ENCODE results near the gene SINHCAF. TPM values are rescaled to one million over a fixed set of nuclear protein-coding genes. Genes with fewer than 3 reads are reported as not detected.

Gene SINHCAF
- total RNA-seq, 1 experiment from 2014 or later: 68.8 TPM

GRCh38 chr12:31343139-31343538 lies 17.2 kb upstream of the SINHCAF start:
- no TSS peak for BruUV-seq (replicated peaks)
- no peaks in the 10 kb centered on the region for H3K9me3 ChIP-seq (ENCODE audit: control insufficient read depth, insufficient read depth, low read depth, low read length)
- no peaks in the 10 kb centered on the region for H3K36me3 ChIP-seq (ENCODE audit: control insufficient read depth, insufficient read depth, low read length)
- POLR2A ChIA-PET: no interaction called here
- in situ Hi-C loops (cut with HindIII; ENCODE audit: low pct_unique_long_range_greater_than_20kb, low sequenced_read_pairs) (no loop called here), intact Hi-C loops (cut with micrococcal nuclease; ENCODE audit: unreplicated experiment) (no loop called here)
- H3K27me3 ChIP-seq (ENCODE audit: control insufficient read depth, insufficient read depth, low read length): no peaks in the 10 kb centered on the region; the same call in 1 of the 2 replicates
- DNase-seq (ENCODE audit: low read depth, low spot score) (no peak), ATAC-seq (no peak)
- H3K4me1 ChIP-seq (ENCODE audit: control insufficient read depth, insufficient read depth, low read length): no peaks in the 10 kb centered on the region
- H3K27ac ChIP-seq (ENCODE audit: low read length): no peak overlapping the region
- CTCF ChIA-PET: no interaction called here
- no peak overlapping the region for H3K4me3 ChIP-seq (ENCODE audit: low read depth in 2 of 2, low read length in 2 of 2)
- no peak for TF ChIP-seq SIN3A (IDR thresholded peaks at IDR 0.05; ENCODE audit: borderline replicate concordance, insufficient read depth, low read depth, low read length)
- TF ChIP-seq POLR2AphosphoS5 (IDR thresholded peaks at IDR 0.05; ENCODE audit: low read depth, low read length): no peak
- TF ChIP-seq TCF7L2 (IDR thresholded peaks at IDR 0.05; ENCODE audit: low read depth, low read length): no peak
- no peak for TF ChIP-seq REST (IDR thresholded peaks at IDR 0.05; ENCODE audit: insufficient read depth in 1 of 2, low read depth in 2 of 2, low read length in 1 of 2)
- TF ChIP-seq, protein P1, sequence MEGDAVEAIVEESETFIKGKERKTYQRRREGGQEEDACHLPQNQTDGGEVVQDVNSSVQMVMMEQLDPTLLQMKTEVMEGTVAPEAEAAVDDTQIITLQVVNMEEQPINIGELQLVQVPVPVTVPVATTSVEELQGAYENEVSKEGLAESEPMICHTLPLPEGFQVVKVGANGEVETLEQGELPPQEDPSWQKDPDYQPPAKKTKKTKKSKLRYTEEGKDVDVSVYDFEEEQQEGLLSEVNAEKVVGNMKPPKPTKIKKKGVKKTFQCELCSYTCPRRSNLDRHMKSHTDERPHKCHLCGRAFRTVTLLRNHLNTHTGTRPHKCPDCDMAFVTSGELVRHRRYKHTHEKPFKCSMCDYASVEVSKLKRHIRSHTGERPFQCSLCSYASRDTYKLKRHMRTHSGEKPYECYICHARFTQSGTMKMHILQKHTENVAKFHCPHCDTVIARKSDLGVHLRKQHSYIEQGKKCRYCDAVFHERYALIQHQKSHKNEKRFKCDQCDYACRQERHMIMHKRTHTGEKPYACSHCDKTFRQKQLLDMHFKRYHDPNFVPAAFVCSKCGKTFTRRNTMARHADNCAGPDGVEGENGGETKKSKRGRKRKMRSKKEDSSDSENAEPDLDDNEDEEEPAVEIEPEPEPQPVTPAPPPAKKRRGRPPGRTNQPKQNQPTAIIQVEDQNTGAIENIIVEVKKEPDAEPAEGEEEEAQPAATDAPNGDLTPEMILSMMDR (IDR thresholded peaks at IDR 0.05): no peak

DNA sequence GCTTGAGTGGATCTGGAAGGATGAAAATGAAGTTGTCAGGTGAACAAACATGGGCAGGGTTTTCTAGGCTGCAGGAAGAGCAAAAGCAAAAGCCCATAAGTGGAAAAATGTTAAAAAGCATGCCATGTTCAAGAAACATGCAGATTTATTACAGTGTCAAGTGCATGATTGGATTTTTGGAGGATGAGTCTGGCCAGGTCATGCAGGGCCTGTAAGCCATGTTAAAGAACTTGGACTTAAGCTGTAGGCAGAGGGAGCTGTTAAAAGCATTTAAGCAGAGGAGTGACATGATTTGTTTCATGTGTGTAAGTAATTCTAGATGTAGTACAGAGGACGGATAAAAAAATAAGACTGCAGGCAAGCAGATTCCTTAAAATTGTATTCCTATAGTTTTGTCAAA lies 16.3 kb upstream of the SINHCAF start:
- no peaks in the 10 kb centered on the region for H3K4me1 ChIP-seq (ENCODE audit: control insufficient read depth, insufficient read depth, low read length)
- H3K36me3 ChIP-seq (ENCODE audit: control insufficient read depth, insufficient read depth, low read length): no peaks in the 10 kb centered on the region
- ChIA-PET POLR2A (no interaction called here), CTCF (interaction anchor here (0.7 kb wide), 1 partner anchor 20 kb away, joined by 3 read pairs; no protein-coding TSS in a partner anchor)
- intact Hi-C loops (cut with micrococcal nuclease; ENCODE audit: unreplicated experiment) (no loop called here), in situ Hi-C loops (cut with HindIII; ENCODE audit: low pct_unique_long_range_greater_than_20kb, low sequenced_read_pairs) (no loop called here)
- H3K4me3 ChIP-seq (ENCODE audit: low read depth in 2 of 2, low read length in 2 of 2): no peak overlapping the region
- H3K27me3 ChIP-seq (ENCODE audit: control insufficient read depth, insufficient read depth, low read length): no peaks in the 10 kb centered on the region; the same call in 1 of the 2 replicates
- TF ChIP-seq, protein P1 (IDR thresholded peaks at IDR 0.05): no peak
- TF ChIP-seq SIN3A (IDR thresholded peaks at IDR 0.05; ENCODE audit: borderline replicate concordance, insufficient read depth, low read depth, low read length) (no peak), POLR2AphosphoS5 (IDR thresholded peaks at IDR 0.05; ENCODE audit: low read depth, low read length) (no peak), REST (IDR thresholded peaks at IDR 0.05; ENCODE audit: insufficient read depth in 1 of 2, low read depth in 2 of 2, low read length in 1 of 2) (no peak), TCF7L2 (IDR thresholded peaks at IDR 0.05; ENCODE audit: low read depth, low read length) (no peak)
- no TSS peak for BruUV-seq (replicated peaks)
- H3K27ac ChIP-seq (ENCODE audit: low read length): no peak overlapping the region
- DNase-seq (ENCODE audit: low read depth, low spot score) (no peak), ATAC-seq (no peak)
- H3K9me3 ChIP-seq (ENCODE audit: control insufficient read depth, insufficient read depth, low read depth, low read length): no peaks in the 10 kb centered on the region

Measured in Panc1 (cell line).